ENCODE results near the gene TRMT112.

TRMT112 gene

DNA sequence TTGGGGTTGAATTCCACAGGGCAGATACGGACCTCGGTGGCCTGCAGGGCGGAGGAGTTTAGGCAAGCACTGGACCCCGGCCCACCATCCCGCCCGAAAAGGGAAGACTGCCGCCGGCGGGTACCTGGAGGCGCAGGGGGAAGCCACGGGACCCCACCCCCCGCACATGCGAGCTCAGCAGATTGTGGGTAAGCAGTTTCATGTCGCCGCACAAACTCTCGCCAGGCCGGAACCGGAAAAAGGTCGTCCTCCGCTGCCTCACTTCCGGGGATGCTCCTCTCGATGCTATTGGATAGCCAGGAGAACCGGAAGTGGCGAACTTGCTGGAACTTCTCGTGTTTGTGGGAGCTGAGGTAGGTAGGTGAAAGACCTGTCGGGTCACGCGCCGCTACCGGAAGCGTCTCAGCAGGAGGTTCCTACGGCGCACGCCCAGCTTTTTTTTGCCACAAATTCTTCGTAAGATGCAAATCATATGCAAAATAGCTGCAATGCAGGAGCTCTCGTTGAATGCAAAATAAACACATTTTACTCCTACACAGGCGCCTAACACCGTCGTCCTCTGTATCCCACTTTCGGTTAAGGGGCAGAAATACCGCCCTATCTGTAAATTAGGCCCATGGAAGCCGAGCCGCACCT is at the start of gene TRMT112:
TRMT112 (minus strand) TSS at position 235 of the 636 bp plus-strand sequence; CDS start at position 202, 33 bp downstream.
- peak; percentile 81 to 94 (median 90) for DNase-seq (ENCODE audit: low read depth in 3 of 3)

GRCh38 chr11:64366751-64367150 is 49.4 kb upstream of the TRMT112 start:
- DNase-seq (ENCODE audit: low read depth in 3 of 3): no peak

DNA sequence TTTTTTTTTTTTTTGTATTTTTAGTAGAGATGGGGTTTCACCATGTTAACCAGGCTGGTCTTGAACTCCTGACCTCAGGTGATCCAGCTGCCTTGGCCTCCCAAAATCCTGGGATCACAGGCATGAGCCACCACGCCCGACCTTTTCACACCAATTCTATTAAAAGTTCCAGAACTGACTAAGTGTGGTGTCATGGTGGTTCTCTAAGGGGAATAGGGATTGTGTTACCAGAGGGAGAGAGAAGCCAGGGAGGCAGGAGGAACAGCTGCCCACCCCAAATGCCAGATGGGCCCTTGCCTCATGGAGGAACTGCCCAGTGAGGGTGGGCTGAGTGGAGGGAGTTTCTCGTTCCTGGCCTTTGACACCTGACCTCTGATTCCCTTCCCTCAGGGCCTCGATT is 47.6 kb upstream of the TRMT112 start:
- no peak for DNase-seq (ENCODE audit: low read depth in 3 of 3)

DNA sequence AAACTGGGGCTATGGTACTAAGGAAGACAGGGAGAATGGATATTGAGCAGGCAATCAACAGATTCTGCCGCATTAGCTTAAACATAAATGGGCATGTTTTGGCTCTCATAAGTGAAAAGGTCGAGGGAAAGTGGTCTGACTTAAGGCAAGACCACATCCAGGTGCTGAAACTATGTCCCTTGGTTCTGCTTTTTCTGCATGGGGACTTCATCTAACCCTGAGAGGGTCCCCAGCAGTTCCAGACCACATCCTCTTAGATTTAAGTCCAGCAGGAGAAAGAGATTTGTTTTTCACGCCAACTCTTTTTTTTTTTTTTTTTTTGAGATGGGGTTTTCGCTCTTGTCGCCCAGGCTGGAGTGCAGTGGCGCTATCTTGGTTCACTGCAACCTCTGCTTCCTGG is 47.1 kb upstream of the TRMT112 start:
- DNase-seq (ENCODE audit: low read depth in 3 of 3): no peak

GRCh38 chr11:64362339-64362738 is 45.0 kb upstream of the TRMT112 start:
- no peak for DNase-seq (ENCODE audit: low read depth in 3 of 3)

- DNase-seq (ENCODE audit: low read depth in 3 of 3): no peak
Observed at GRCh38 chr11:64361659-64362058, 44.3 kb upstream of the TRMT112 start.

GRCh38 chr11:64360448-64360921 is 43.1 kb upstream of the TRMT112 start:
- DNase-seq (ENCODE audit: low read depth in 3 of 3): no peak

DNA sequence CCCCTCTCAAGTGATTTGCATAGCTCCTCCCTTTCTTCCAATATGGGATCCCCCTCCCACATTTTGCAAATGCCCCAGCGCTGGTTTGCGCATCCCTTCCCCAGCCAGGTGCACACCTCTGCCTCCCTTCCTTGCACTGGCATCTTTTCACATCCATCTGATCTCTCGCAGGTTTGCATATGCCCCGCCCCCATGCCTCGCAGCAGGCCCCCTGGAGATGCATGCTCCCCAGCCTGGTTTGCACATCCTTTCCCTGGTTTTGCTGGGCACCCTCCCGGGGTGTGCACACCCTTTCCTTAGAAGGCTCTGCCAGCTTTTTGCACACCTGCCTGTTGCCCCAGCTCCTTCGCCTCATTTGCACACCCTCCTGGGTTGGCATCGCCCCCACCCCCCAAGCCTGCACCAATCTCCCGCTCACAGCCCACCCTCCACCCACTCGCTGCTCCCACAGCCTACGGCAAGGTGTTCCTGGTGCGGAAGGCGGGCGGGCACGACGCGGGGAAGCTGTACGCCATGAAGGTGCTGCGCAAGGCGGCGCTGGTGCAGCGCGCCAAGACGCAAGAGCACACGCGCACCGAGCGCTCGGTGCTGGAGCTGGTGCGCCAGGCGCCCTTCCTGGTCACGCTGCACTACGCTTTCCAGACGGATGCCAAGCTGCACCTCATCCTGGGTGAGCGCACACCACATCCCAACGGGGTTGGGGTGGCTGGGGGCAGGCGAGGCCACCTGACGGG is 42.5 kb upstream of the TRMT112 start:
- DNase-seq (ENCODE audit: low read depth in 3 of 3): peak in 1 of 3 experiments; percentile 13

DNA sequence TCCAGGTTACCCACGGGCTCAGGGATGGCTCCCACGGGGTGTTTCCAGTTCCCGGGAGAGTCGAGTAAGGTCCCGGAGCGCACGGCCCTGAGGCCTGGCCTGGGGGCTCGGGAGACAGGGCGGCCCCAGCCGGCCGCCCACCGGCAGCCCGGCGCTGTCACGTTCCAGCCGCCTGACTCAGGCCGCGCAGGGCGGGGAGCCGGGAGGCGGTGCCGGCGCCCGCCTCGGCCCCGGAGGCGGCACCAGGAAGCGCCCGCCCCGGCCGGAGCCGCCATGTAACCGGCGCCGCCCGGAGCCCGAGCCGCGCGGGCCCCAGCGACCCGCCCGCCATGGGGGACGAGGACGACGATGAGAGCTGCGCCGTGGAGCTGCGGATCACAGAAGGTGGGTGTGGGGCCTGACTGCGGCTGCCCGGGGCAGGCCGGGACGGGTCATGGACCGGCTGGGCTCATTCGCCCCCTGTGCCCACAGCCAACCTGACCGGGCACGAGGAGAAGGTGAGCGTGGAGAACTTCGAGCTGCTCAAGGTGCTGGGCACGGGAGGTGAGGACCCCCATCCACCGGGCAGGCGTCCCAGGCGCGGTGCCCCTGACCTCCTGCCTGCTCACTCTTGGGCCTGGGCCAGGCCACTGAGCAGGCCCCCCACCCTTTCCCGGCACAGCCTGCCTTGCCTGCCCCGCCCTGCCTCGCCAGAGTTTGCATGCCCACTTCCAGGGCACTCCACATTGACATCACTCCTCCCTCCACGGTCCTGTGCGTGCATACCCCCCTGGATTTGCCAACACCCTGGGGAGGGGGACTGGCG is 41.8 kb upstream of the TRMT112 start, which contains the start of gene RPS6KA4:
RPS6KA4 (plus strand) TSS at position 256 of the 805 bp plus-strand sequence; CDS start at position 330, 74 bp downstream.
- peak in 1 of 3 experiments; percentile 35 for DNase-seq (ENCODE audit: low read depth in 3 of 3)

DNA sequence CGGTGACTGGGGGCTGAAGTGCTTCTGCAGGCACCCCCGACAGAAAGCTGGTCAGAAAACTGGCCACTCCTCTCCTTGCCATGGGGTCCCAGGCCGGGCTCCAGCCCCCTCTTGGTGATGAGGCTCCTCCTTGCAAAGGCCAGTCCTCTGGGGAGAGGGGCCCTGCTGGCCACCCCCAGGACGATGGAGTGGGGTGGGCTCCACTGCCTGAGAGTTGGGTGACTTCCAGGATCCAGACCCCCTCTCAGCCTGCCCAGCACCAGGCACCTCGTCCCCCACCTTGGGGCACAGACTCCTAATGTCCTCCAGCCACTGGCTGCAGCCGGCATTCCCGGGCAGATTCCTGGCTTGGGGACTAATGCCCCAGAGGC is 41.2 kb upstream of the TRMT112 start:
- no peak for DNase-seq (ENCODE audit: low read depth in 3 of 3)

DNA sequence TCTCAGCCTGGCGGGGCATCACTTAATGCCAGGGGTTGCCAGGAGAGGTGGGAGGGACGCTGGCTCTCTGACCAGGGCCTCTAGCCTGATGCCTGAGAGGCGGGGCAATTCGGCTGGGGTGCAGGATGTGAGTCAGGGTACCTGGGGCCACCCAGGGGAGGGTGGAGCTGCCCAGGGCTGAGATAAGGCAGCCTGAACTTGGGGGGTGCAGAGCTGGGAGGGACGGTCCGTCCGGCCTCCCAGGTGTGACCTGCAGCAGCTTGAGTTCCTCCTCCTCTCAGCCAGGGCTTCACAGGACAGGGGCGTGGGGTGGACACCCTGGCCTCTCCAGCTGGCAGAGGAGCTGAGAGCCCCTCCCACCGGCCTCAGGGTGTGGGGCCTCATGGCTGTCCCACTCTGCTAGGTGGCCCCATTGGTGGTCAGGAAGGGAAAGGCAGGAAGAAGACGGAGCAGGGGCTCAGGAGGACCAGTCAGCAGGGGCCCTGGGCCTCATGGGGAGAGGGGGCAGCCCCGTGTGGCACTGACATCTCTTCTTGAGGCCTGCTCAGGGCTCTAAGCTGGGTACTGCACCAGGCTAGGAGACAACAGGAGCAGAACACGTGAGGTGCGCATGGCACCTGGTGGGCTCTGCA is 40.7 kb upstream of the TRMT112 start:
- peak in 1 of 3 experiments; percentile 18 for DNase-seq (ENCODE audit: low read depth in 3 of 3)

GRCh38 chr11:64357446-64357845 is 40.1 kb upstream of the TRMT112 start:
- DNase-seq (ENCODE audit: low read depth in 3 of 3): no peak

- DNase-seq (ENCODE audit: low read depth in 3 of 3): no peak
Observed at GRCh38 chr11:64356498-64357411, 39.4 kb upstream of the TRMT112 start.

DNA sequence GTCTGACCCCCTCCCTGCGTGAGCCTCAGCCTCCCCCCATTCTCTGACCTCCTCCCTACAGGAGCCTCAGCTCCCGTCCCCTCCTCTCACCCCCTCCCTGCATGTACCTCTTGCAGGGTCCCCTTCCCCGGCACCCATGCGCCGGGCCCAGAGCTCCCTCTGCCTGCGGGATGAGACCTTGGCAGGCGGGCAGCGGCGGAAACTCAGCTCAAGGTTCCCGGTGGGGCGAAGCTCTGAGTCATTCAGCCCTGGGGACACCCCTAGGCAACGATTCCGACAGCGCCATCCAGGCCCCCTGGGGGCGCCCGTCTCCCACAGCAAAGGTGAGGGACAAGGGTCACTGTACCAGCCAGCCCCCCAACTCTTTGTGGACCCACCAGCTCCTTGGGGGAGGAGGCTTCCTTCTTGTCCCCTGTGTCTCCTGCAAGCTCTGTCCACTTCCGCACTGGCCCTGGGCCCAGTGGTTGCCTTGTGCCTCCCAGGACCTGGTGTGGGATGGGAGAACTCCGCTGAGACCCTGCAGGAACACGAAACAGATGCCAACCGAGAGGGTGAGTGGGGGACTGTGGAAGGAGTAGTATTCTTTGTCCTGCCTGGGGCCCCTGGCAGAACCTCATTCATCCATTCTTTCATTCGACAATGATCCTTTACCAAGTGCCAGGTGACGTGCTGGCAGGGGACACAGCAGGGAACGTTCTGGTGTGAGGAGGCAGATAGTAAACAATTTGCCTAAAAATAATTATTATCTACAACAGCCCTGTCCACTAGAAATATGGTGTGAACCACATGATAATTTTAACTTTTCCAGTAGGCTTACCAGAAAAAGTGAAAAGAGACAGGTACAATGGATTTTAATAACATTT is 38.0 kb upstream of the TRMT112 start:
- no peak for DNase-seq (ENCODE audit: low read depth in 3 of 3)

DNA sequence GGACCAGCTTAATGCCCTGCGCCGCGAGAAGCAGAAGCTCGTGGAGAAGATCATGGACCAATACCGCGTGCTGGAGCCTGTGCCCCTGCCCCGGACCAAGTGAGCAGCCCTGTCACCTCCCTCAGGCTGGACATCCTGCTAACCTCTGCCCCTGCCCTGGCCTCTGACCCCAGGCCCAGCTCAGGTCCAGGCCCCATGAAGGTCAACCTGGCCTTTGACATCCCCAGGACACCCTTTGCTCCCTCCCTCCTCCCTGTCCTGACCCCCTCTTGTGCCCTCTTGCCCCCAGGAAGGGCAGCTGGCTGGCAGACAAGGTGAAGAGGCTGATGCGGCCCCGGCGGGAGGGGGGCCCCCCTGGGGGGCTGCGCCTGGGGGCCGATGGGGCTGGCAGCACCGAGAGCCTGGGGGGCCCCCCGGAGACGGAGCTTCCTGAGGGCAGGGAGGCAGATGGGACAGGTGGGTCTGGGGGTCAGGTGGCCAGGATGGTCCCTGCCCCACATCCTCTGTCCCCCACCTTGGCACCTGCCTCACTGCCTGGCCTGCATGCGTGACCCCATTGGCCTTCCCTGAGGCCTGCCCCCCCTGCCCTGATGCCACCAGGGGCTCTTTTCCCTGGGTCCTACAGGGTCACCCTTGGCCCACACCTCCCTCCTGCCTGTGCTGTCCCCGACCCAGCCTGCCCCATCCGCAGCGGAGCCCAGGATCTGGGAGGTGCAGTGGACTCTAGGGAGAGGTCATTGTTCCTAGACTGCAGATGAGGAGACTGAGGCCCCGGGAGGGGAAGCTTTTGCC is 36.6 kb upstream of the TRMT112 start:
- no peak for DNase-seq (ENCODE audit: low read depth in 3 of 3)

GRCh38 chr11:64352995-64353714 is 35.8 kb upstream of the TRMT112 start:
- no peak for DNase-seq (ENCODE audit: low read depth in 3 of 3)

DNA sequence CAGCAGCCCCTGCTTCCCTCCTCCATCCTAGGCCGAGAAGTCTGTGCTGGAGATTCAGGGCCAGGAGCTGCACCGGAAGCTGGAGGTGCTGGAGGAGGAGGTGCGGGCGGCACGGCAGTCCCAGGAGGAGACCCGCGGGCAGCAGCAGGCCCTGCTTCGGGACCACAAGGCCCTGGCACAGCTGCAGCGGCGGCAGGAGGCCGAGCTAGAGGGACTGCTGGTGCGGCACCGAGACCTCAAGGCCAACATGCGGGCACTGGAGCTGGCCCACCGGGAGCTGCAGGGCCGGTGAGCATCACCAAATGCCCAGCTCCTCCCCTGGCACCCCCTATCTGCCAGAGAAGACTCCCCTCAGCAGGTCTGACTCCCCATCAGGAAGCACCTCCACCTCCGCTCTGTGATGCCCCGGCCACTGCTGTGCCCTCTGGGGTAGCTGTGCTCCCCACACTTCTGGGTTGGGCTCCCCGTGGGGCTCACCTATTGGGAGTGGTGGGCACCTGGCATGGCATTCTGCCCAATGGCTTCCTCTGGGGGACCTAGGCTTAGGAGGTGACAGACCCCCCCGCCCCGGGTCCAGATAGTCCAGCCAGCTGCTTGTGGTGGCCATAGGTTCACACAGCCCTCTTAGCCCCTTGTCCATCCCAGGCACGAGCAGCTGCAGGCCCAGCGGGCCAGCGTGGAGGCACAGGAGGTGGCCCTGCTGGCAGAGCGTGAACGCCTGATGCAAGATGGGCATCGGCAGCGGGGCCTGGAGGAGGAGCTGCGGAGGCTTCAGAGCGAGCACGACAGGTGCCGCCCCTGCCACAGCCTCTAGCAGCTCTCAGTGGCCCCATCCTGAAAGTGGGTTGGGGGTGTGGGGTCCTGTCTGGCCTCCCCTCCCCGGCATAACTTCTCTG is 35.0 kb upstream of the TRMT112 start:
- no peak for DNase-seq (ENCODE audit: low read depth in 3 of 3)
